ENCODE results near the gene MAPK14.

MAPK14 gene

DNA sequence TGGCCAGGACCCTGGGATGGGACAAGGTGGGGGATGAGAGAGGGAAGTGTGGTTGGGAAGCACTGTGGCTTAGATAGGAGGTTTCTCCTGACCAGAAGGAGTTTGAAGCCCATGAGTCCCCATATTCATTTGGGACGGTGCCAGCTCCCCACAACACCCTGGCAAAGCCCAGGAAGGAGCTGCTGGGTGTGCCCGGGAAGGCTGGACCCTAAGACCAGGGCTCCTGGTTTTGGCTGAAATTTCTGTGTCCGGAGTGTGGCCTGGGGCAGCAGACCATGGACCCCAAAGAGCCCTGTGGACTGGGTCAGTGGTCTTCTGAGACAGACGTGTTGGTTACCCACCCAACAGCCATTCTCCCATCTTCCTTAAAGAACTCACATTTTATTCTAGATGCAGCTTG lies 117.9 kb downstream of the MAPK14 start:
- TF ChIP-seq, protein P1, sequence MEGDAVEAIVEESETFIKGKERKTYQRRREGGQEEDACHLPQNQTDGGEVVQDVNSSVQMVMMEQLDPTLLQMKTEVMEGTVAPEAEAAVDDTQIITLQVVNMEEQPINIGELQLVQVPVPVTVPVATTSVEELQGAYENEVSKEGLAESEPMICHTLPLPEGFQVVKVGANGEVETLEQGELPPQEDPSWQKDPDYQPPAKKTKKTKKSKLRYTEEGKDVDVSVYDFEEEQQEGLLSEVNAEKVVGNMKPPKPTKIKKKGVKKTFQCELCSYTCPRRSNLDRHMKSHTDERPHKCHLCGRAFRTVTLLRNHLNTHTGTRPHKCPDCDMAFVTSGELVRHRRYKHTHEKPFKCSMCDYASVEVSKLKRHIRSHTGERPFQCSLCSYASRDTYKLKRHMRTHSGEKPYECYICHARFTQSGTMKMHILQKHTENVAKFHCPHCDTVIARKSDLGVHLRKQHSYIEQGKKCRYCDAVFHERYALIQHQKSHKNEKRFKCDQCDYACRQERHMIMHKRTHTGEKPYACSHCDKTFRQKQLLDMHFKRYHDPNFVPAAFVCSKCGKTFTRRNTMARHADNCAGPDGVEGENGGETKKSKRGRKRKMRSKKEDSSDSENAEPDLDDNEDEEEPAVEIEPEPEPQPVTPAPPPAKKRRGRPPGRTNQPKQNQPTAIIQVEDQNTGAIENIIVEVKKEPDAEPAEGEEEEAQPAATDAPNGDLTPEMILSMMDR (IDR thresholded peaks at IDR 0.05): no peak
- H3K27me3 ChIP-seq: no peaks in the 10 kb centered on the region
- H3K27ac ChIP-seq: no peak overlapping the region
- intact Hi-C loops (cut with DNase I; ENCODE audit: low total_unique reads): no loop called here
- peaks cover 0 to 4% (median 0%) of the 10 kb centered on the region in 3 donors for H3K36me3 ChIP-seq
- no peak for DNase-seq
- H3K9me3 ChIP-seq: no peaks in the 10 kb centered on the region
- no peaks in the 10 kb centered on the region for H3K4me1 ChIP-seq
- no peak overlapping the region for H3K4me3 ChIP-seq

DNA sequence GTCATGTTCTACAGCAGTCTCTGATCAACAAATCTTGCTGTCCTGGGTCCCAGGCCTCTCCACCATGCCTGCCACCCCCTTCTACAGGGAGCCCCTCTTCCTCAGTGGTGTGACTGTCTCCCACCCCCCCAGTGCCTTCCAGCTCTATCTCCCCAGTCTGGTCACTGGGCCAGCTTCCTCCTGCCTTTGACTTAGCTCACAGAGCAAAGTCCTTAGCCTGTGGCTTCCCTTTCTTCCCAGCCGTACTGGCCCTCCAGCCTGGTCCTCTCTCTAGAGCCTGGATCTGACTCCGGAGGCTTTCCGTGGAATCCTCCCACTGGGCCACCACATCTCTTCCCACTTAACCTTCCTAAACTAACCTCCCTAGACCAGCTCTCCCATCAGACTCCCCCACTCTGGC lies 119.7 kb downstream of the MAPK14 start:
- H3K27me3 ChIP-seq: no peaks in the 10 kb centered on the region
- H3K9me3 ChIP-seq: no peaks in the 10 kb centered on the region
- no peaks in the 10 kb centered on the region for H3K4me1 ChIP-seq
- H3K4me3 ChIP-seq: no peak overlapping the region
- intact Hi-C loops (cut with DNase I; ENCODE audit: low total_unique reads): no loop called here
- DNase-seq: no peak
- H3K27ac ChIP-seq: no peak overlapping the region
- H3K36me3 ChIP-seq: no peaks in the 10 kb centered on the region
- TF ChIP-seq, protein P1 (IDR thresholded peaks at IDR 0.05): no peak

DNA sequence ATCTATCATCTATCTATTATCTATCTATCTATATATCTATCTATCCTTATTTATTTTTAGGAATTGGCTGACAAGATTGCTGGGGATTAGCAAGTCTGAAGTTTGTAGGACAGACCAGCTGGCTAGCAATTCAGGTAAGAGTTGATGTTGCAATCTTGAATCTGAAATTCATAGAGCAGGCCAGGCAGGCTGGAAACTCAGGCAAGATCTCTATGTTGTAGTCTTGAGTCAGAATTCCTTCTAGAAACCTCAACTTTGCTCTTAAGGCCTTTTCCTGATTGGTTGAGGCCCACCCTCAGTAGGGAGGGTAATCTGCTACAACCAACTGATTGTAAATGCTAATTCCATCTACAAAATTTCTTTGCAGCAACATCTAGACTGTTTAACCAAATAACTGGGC lies 121.9 kb downstream of the MAPK14 start:
- TF ChIP-seq, protein P1 (IDR thresholded peaks at IDR 0.05): no peak
- DNase-seq: no peak
- H3K9me3 ChIP-seq: no peaks in the 10 kb centered on the region
- no peak overlapping the region for H3K27ac ChIP-seq
- intact Hi-C loops (cut with DNase I; ENCODE audit: low total_unique reads): no loop called here
- no peaks in the 10 kb centered on the region for H3K4me1 ChIP-seq
- no peak overlapping the region for H3K4me3 ChIP-seq
- no peaks in the 10 kb centered on the region for H3K27me3 ChIP-seq
- no peaks in the 10 kb centered on the region for H3K36me3 ChIP-seq

DNA sequence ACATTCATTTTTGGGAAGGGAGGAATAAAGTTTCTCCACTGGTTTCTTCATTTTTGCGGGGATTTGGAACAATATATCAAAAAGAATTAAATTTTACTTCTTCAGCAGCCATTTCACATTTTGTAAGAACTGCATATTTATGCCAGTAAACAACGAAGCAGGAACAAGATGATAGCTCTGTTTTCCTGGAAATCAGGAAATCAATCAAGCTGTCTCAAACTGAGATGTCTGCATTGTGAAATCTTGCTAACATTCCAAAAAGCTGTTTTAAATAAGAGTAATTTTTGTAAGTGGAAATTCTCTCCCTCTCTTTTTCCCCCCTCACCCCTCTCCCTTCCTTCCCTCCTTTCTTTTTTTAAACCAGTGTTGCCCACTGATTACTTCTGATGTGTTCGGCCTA lies 122.7 kb downstream of the MAPK14 start:
- no peaks in the 10 kb centered on the region for H3K9me3 ChIP-seq
- H3K27me3 ChIP-seq: no peaks in the 10 kb centered on the region
- TF ChIP-seq, protein P1 (IDR thresholded peaks at IDR 0.05): no peak
- no peaks in the 10 kb centered on the region for H3K4me1 ChIP-seq
- H3K27ac ChIP-seq: no peak overlapping the region
- DNase-seq: no peak
- no peaks in the 10 kb centered on the region for H3K36me3 ChIP-seq
- H3K4me3 ChIP-seq: no peak overlapping the region
- intact Hi-C loops (cut with DNase I; ENCODE audit: low total_unique reads): no loop called here

DNA sequence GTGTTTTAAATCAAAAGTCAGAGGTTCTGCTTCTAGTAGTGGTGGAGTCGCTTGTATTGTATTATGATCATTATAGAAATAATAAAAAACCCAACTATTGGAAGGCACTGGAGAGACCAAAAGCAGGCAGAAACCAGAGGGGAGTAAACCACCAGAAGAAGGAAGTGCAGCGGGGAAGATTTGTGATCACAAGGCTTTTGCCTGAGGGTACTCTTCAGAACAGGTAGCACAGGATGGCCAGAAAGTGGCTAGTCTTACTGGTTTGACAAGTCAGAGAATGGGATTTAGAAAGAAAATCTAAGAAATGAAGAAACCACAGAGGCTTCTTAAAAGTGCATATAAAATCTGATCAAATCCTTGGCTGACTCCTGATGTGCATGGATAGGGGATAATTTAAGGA lies 126.7 kb downstream of the MAPK14 start:
- DNase-seq: no peak
- Histone ChIP-seq H3K4me3 (no peak overlapping the region), H3K4me1 (no peaks in the 10 kb centered on the region), H3K27ac (no peak overlapping the region), H3K27me3 (no peaks in the 10 kb centered on the region), H3K9me3 (no peaks in the 10 kb centered on the region), H3K36me3 (peaks cover 0 to 3% (median 0%) of the 10 kb centered on the region in 3 donors)
- intact Hi-C loops (cut with DNase I; ENCODE audit: low total_unique reads): no loop called here
- TF ChIP-seq, protein P1 (IDR thresholded peaks at IDR 0.05): no peak

DNA sequence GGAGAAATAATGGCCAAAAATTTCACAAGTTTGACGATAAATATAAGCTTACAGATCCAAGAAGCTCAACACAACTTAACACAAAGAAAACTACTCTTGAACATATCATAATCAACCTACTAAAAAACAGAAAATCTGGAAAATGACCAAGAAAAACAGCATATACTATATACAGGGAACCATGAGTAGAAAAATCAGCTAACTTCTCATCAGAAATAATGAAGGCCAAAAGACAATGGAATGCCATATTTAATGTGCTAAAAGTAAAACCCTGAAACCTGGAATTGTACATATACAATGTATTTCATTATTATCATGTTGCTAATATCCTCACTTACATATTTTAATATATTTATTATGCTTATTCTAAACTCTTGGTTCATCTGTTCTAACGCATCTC lies 128.1 kb downstream of the MAPK14 start:
- TF ChIP-seq, protein P1 (IDR thresholded peaks at IDR 0.05): no peak
- intact Hi-C loops (cut with DNase I; ENCODE audit: low total_unique reads): no loop called here
- H3K27ac ChIP-seq: no peak overlapping the region

More for the DNA sequence above, 128.1 kb downstream of the MAPK14 start:
- no peak overlapping the region for H3K4me3 ChIP-seq
- DNase-seq: no peak
- no peaks in the 10 kb centered on the region for H3K27me3 ChIP-seq
- no peaks in the 10 kb centered on the region for H3K9me3 ChIP-seq
- no peaks in the 10 kb centered on the region for H3K4me1 ChIP-seq
- H3K36me3 ChIP-seq: peaks cover 0 to 6% (median 3%) of the 10 kb centered on the region in 3 donors
